B cell (primary cell): ENCODE results near the gene AEBP2. TPM values are rescaled to one million over a fixed set of nuclear protein-coding genes. Genes with fewer than 3 reads are reported as not detected.

Experiments used
- ATAC-seq: fragments of 200-7000 bp; cut with Tn5 transposase; one replicate; pipeline ENCODE4 v1.10.0; 2021; ENCODE audit warnings: low read depth, mild to moderate bottlenecking, moderate number of reproducible peaks, moderate library complexity
- CTCF ChIA-PET: fragments of 350-600 bp; sonication (Branson Sonifier 250); formaldehyde crosslinking; loops from one replicate; lab custom pipeline; 2021; ENCODE audit warnings: antibody characterized with exemption, inconsistent platforms; lab: Charles Lee
- POLR2A ChIA-PET: fragments of 350-600 bp; sonication (Branson Sonifier 250); formaldehyde crosslinking; loops from one replicate; lab custom pipeline; 2021; ENCODE audit warnings: antibody characterized with exemption; lab: Charles Lee
- DNase-seq: peaks from one replicate; pipeline ENCODE4 v3.0.0; 2013
- H2AFZ ChIP-seq: 2 replicates; pipeline ENCODE4 v1.6.1; 2012; ENCODE audit warnings: mild to moderate bottlenecking, low read depth, low read length; ENCODE audit not compliant: insufficient read depth, poor library complexity, severe bottlenecking
- H3K27ac ChIP-seq, 2 donors: 1 replicate in 1 of 2; 2 replicates in 1 of 2; pipeline ENCODE4 v1.5.1; 2012 to 2013; ENCODE audit warnings: low read length in 2 of 2, mild to moderate bottlenecking in 2 of 2, moderate library complexity in 1 of 2
- H3K27me3 ChIP-seq, 4 experiments: fragments of 200-600 bp in 1 of 4; sonication (generic) in 1 of 4; replicated peaks in 1 of 4; 1 replicate in 2 of 4; 2 replicates in 2 of 4; pipeline versions ENCODE4 v1.6.1 to v1.7.0; 2013 to 2016; ENCODE audit warnings: low read length in 3 of 4, mild to moderate bottlenecking in 2 of 4, mixed read lengths in 1 of 4, moderate library complexity in 1 of 4; ENCODE audit not compliant: insufficient read depth in 4 of 4, control insufficient read depth in 3 of 4; ENCODE audit errors: control extremely low read depth in 1 of 4
- H3K36me3 ChIP-seq, 2 experiments: replicated peaks in 1 of 2; 1 replicate in 1 of 2; 2 replicates in 1 of 2; pipeline versions ENCODE4 v1.6.1 to v1.7.1; 2013; ENCODE audit warnings: low read length in 1 of 2; ENCODE audit not compliant: insufficient read depth in 2 of 2, control insufficient read depth in 1 of 2; ENCODE audit errors: control extremely low read depth in 1 of 2, extremely low read depth in 1 of 2
- H3K4me1 ChIP-seq, 2 donors: fragments of 200-600 bp in 1 of 2; sonication (generic) in 1 of 2; 1 replicate in 1 of 2; 2 replicates in 1 of 2; pipeline versions ENCODE4 v1.5.1 to v1.6.1; 2013 to 2017; ENCODE audit warnings: low read length in 2 of 2; ENCODE audit not compliant: control insufficient read depth in 2 of 2, insufficient read depth in 2 of 2
- H3K4me2 ChIP-seq: replicated peaks from 2 replicates; pipeline ENCODE3; 2012; ENCODE audit warnings: mild to moderate bottlenecking, low read depth, low read length; ENCODE audit not compliant: poor library complexity, severe bottlenecking
- H3K4me3 ChIP-seq, 5 experiments: fragments of 200-600 bp in 1 of 5; sonication (generic) in 1 of 5; 1 replicate in 3 of 5; 2 replicates in 2 of 5; pipeline versions ENCODE4 v1.5.1 to v1.7.0; 2011 to 2016; ENCODE audit warnings: low read length in 4 of 5, mild to moderate bottlenecking in 4 of 5, low read depth in 2 of 5, control low read depth in 1 of 5, moderate library complexity in 1 of 5; ENCODE audit not compliant: insufficient read depth in 1 of 5; ENCODE audit errors: control extremely low read depth in 1 of 5, extremely low read depth in 1 of 5
- H3K79me2 ChIP-seq: fragments of 200-600 bp; sonication (generic); one replicate; pipeline ENCODE4 v1.6.0; 2016; ENCODE audit warnings: low read length; ENCODE audit not compliant: control insufficient read depth, insufficient read depth
- H3K9ac ChIP-seq: fragments of 200-600 bp; sonication (generic); 2 replicates; pipeline ENCODE4 v1.6.1; 2017; ENCODE audit warnings: mild to moderate bottlenecking, low read length, moderate library complexity
- H3K9me3 ChIP-seq, 3 donors: one replicate each; pipeline versions ENCODE4 v1.6.1 to v1.7.1; 2013; ENCODE audit warnings: low read length in 2 of 3; ENCODE audit not compliant: control insufficient read depth in 2 of 3, insufficient read depth in 1 of 3; ENCODE audit errors: control extremely low read depth in 1 of 3
- H4K20me1 ChIP-seq: 2 replicates; pipeline ENCODE4 v1.6.0; 2012; ENCODE audit warnings: mild to moderate bottlenecking, low read length; ENCODE audit not compliant: insufficient read depth, control insufficient read depth, poor library complexity, severe bottlenecking
- H3K27ac Mint-ChIP-seq: one replicate; pipeline ENCODE4 v1.8.0; 2021; ENCODE audit warnings: mixed read lengths
- H3K27me3 Mint-ChIP-seq: one replicate; pipeline ENCODE4 v1.8.0; 2021; ENCODE audit warnings: mixed read lengths
- H3K4me1 Mint-ChIP-seq: one replicate; pipeline ENCODE4 v1.8.0; 2021; ENCODE audit warnings: mixed read lengths
- H3K4me3 Mint-ChIP-seq: one replicate; pipeline ENCODE4 v1.8.0; 2021; ENCODE audit warnings: mixed read lengths
- H3K9me3 Mint-ChIP-seq: one replicate; pipeline ENCODE4 v1.8.0; 2022; ENCODE audit warnings: mixed read lengths; ENCODE audit not compliant: insufficient read depth
- CTCF ChIP-seq: fragments of 200-600 bp; IDR thresholded peaks from one replicate; pipeline ENCODE4 v1.8.0; 2022; ENCODE audit warnings: antibody characterized with exemption, mild to moderate bottlenecking
- EZH2 ChIP-seq: IDR thresholded peaks from 2 replicates; pipeline ENCODE4 v1.6.1; 2012; ENCODE audit warnings: borderline replicate concordance, low read depth, mild to moderate bottlenecking, moderate library complexity, low read length; ENCODE audit not compliant: insufficient read depth, poor library complexity, severe bottlenecking
- WGBS: methylation state at CpG from one replicate; pipeline ENCODE4 v1.1.5; 2013; ENCODE audit warnings: missing lambda C conversion rate; ENCODE audit not compliant: insufficient coverage; 5-methylcytosine and 5-hydroxymethylcytosine counted together
- intact Hi-C: fragments of 100-400 bp; cut with micrococcal nuclease; formaldehyde crosslinking; loops from one replicate; pipeline ENCODE4 v1.10.0; 2022
- polyA plus RNA-seq: library from polyadenylated mRNA; depleted of rRNA; stranded (reverse); fragments of >200 nt; gene quantifications from 2 replicates; pipeline ENCODE4 v1.2.3, GENCODE V29; 2012
- total RNA-seq, 2 donors: library from RNA; stranded (reverse); fragments of 120-200 nt in 1 of 2; gene quantifications; 1 replicate in 1 of 2; 2 replicates in 1 of 2; pipeline versions ENCODE4 v1.2.3 to v1.2.4, GENCODE V29; 2013 to 2022

The AEBP2 gene
- total and polyA plus RNA-seq, 2 donors (not counting 1 experiment from before 2014, with no cell fraction given), result 12.1 to 67.8 TPM

GRCh38 chr12:19515179-19515578 lies 75.9 kb downstream of the AEBP2 start:
- WGBS, result 86% methylated on average over 3 of the region's 5 CpGs
- Mint-ChIP-seq H3K4me3 (no peak overlapping the region), H3K27ac (no peak overlapping the region), H3K4me1 (peaks cover under 1% of the 10 kb centered on the region), H3K9me3 (no peaks in the 10 kb centered on the region), H3K27me3 (no peaks in the 10 kb centered on the region)
- intact Hi-C loops, result no loop called here
- Histone ChIP-seq H3K4me3 (no peak overlapping the region), H3K27me3 (no peaks in the 10 kb centered on the region), H3K27ac (no peak overlapping the region), H4K20me1 (peaks cover 15% of the 10 kb centered on the region), H3K4me1 (no peaks in the 10 kb centered on the region), H3K36me3 (peaks cover 4 to 22% of the 10 kb centered on the region in 2 experiments), H2AFZ (no peak overlapping the region), H3K9ac (no peak overlapping the region), H3K9me3 (no peaks in the 10 kb centered on the region), H3K79me2 (peaks cover 7% of the 10 kb centered on the region), H3K4me2 (no peak overlapping the region)
- ATAC-seq (no peak), DNase-seq (no peak)
- POLR2A ChIA-PET, result no interaction called here
- CTCF ChIA-PET, result no interaction called here
- TF ChIP-seq CTCF, result no peak
- no peak for TF ChIP-seq EZH2

DNA sequence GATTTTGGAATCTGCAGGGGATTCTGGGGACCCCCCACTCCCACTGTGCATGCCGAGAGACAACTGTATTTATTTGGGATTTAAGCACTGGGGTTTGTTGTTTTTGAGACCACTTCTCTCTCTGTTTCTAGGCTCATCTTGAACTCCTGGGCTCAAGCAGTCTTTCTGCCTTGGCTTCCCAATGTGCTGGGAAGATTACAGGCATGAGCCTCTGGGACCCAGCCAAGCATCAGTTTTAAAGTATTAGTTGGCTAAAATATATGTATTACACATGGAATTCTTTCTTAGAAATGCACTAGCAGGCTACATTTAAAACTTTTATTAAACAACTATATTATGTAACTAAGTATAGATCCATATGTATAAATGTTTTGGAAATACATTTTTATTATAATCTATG lies 78.3 kb downstream of the AEBP2 start:
- no peak overlapping the region for H3K27ac Mint-ChIP-seq
- H3K4me3 Mint-ChIP-seq, result no peak overlapping the region
- no peaks in the 10 kb centered on the region for H3K4me1 Mint-ChIP-seq
- Histone ChIP-seq H3K27ac (no peak overlapping the region), H4K20me1 (no peaks in the 10 kb centered on the region), H3K27me3 (no peaks in the 10 kb centered on the region), H3K4me3 (no peak overlapping the region), H3K79me2 (no peaks in the 10 kb centered on the region), H2AFZ (no peak overlapping the region), H3K4me1 (no peaks in the 10 kb centered on the region), H3K9ac (no peak overlapping the region), H3K4me2 (no peak overlapping the region), H3K9me3 (no peaks in the 10 kb centered on the region), H3K36me3 (peaks cover 4 to 18% of the 10 kb centered on the region in 2 experiments)
- no peaks in the 10 kb centered on the region for H3K9me3 Mint-ChIP-seq
- TF ChIP-seq EZH2 (no peak), CTCF (no peak)
- ChIA-PET CTCF (no interaction called here), POLR2A (no interaction called here)
- DNase-seq (no peak), ATAC-seq (no peak)
- intact Hi-C loops, result no loop called here
- no peaks in the 10 kb centered on the region for H3K27me3 Mint-ChIP-seq
- 100% methylated on average over 1 of the region's 1 CpG for WGBS
